GM12878 (cell line): ENCODE measurements around the gene RHOF. TPM values are rescaled to one million over a fixed set of nuclear protein-coding genes. Genes with fewer than 3 reads are reported as not detected.

Experiments
- BHLHE40 ChIP-seq, 2 experiments: fragments of 450-650 bp in 1 of 2; IDR thresholded peaks; 2 replicates each; pipeline ENCODE4 v1.6.1; 2011 to 2017; ENCODE audit warnings: low read depth in 2 of 2, borderline replicate concordance in 1 of 2, improper control_type of control experiment in 1 of 2, low read length in 1 of 2, mild to moderate bottlenecking in 1 of 2
- BMI1 ChIP-seq: fragments of 450-650 bp; IDR thresholded peaks from 2 replicates; pipeline ENCODE4 v1.6.1; 2016; ENCODE audit warnings: mild to moderate bottlenecking, moderate library complexity, borderline replicate concordance
- EED ChIP-seq: sonication (generic); IDR thresholded peaks from 2 replicates; pipeline ENCODE4 v1.6.1; 2016; ENCODE audit warnings: antibody characterized with exemption, low read depth
- GATAD2B ChIP-seq: fragments of 450-650 bp; conservative IDR thresholded peaks from 2 replicates; pipeline ENCODE4 v1.6.1; 2017; ENCODE audit warnings: low read depth, mild to moderate bottlenecking, moderate library complexity
- LARP7 ChIP-seq: fragments of 450-650 bp; IDR thresholded peaks from 2 replicates; pipeline ENCODE4 v1.6.1; 2017; ENCODE audit warnings: mild to moderate bottlenecking
- NR2C1 ChIP-seq: fragments of 450-650 bp; IDR thresholded peaks from 2 replicates; pipeline ENCODE4 v1.6.1; 2017; ENCODE audit warnings: antibody characterized with exemption, mild to moderate bottlenecking, moderate library complexity
- RAD21 ChIP-seq: IDR thresholded peaks from 2 replicates; pipeline ENCODE4 v1.6.1; 2011; ENCODE audit warnings: mild to moderate bottlenecking, low read depth, low read length, moderate library complexity; ENCODE audit not compliant: insufficient read depth
- RAD51 ChIP-seq: fragments of 450-650 bp; IDR thresholded peaks from 2 replicates; pipeline ENCODE4 v1.6.1; 2016; ENCODE audit warnings: moderate library complexity, mild to moderate bottlenecking, inconsistent platforms
- RUNX3 ChIP-seq: IDR thresholded peaks from 2 replicates; pipeline ENCODE4 v1.6.1; 2012; ENCODE audit warnings: low read length, inconsistent platforms
- SMARCA5 ChIP-seq: fragments of 450-650 bp; IDR thresholded peaks from 2 replicates; pipeline ENCODE4 v1.6.1; 2017; ENCODE audit warnings: mild to moderate bottlenecking
- SUZ12 ChIP-seq: fragments of 200-600 bp; sonication (generic); IDR thresholded peaks from one replicate; pipeline ENCODE4 v1.6.1; 2018; ENCODE audit warnings: antibody characterized with exemption, mild to moderate bottlenecking; ENCODE audit not compliant: unreplicated experiment
- YBX1 ChIP-seq: fragments of 450-650 bp; IDR thresholded peaks from 2 replicates; pipeline ENCODE4 v1.6.1; 2016; ENCODE audit warnings: antibody characterized with exemption
- YY1 ChIP-seq: IDR thresholded peaks from 2 replicates; pipeline ENCODE4 v1.6.1; 2011; ENCODE audit warnings: low read depth, mild to moderate bottlenecking, low read length
- ZNF207 ChIP-seq: fragments of 450-650 bp; IDR thresholded peaks from 2 replicates; pipeline ENCODE4 v1.6.1; 2014; ENCODE audit warnings: antibody characterized with exemption, mild to moderate bottlenecking, borderline replicate concordance
- ZNF24 ChIP-seq: fragments of 450-650 bp; IDR thresholded peaks from 2 replicates; pipeline ENCODE4 v1.6.1; 2017; ENCODE audit warnings: antibody characterized with exemption, mild to moderate bottlenecking
- polyA plus RNA-seq, 11 experiments: library from polyadenylated mRNA; depleted of rRNA in 4 of 11; unstranded in 6 of 11; stranded (reverse) in 5 of 11; fragments of >200 nt; fragmentation: Nextera tagmentation in 4 of 11; fragmentation: Illumina TruSeq in 1 of 11; extraction: Ambion mirVana in 4 of 11; extraction: Trizol in 1 of 11; gene quantifications; 1 replicate in 1 of 11; 2 replicates in 10 of 11; pipeline versions ENCODE4 v1.2.1 to v1.2.3, GENCODE V29; 2011 to 2016; ENCODE audit warnings: inconsistent platforms in 2 of 11, missing spikeins in 2 of 11, low read depth in 1 of 11
- total RNA-seq, 4 experiments: library from RNA; depleted of rRNA in 3 of 4; stranded (reverse); fragments of >200 nt in 3 of 4; fragmentation: Illumina TruSeq in 1 of 4; extraction: Trizol in 1 of 4; gene quantifications; 2 replicates each; pipeline versions ENCODE4 v1.2.1 to v1.2.3, GENCODE V29; 2013 to 2021
- TF ChIP-seq, protein P1 (sequence below): fragments of 450-650 bp; IDR thresholded peaks from 2 replicates; pipeline ENCODE4 v1.6.1; 2017; ENCODE audit warnings: low read depth, mild to moderate bottlenecking, moderate library complexity
- TF ChIP-seq, protein P2 (sequence below): IDR thresholded peaks from 2 replicates; pipeline ENCODE4 v1.6.1; 2012; ENCODE audit warnings: low read depth, low read length, improper control_type of control experiment
- TF ChIP-seq, protein P3 (sequence below): fragments of 450-650 bp; conservative IDR thresholded peaks from 2 replicates; pipeline ENCODE4 v1.6.1; 2017; ENCODE audit warnings: mild to moderate bottlenecking, moderate library complexity
- TF ChIP-seq, protein P4 (sequence below): fragments of 450-650 bp; IDR thresholded peaks from 2 replicates; pipeline ENCODE4 v1.6.1; 2016; ENCODE audit warnings: mild to moderate bottlenecking
- TF ChIP-seq, protein P5 (sequence below): fragments of 450-650 bp; IDR thresholded peaks from 2 replicates; pipeline ENCODE4 v1.6.1; 2016; ENCODE audit warnings: mild to moderate bottlenecking, moderate library complexity, borderline replicate concordance

RHOF gene
- total and polyA plus RNA-seq, 10 of the 15 experiments (the other 5 are each of a cell fraction or from before 2014, with no cell fraction given), result 6.1 to 78.7 (median 39.7) TPM

DNA sequence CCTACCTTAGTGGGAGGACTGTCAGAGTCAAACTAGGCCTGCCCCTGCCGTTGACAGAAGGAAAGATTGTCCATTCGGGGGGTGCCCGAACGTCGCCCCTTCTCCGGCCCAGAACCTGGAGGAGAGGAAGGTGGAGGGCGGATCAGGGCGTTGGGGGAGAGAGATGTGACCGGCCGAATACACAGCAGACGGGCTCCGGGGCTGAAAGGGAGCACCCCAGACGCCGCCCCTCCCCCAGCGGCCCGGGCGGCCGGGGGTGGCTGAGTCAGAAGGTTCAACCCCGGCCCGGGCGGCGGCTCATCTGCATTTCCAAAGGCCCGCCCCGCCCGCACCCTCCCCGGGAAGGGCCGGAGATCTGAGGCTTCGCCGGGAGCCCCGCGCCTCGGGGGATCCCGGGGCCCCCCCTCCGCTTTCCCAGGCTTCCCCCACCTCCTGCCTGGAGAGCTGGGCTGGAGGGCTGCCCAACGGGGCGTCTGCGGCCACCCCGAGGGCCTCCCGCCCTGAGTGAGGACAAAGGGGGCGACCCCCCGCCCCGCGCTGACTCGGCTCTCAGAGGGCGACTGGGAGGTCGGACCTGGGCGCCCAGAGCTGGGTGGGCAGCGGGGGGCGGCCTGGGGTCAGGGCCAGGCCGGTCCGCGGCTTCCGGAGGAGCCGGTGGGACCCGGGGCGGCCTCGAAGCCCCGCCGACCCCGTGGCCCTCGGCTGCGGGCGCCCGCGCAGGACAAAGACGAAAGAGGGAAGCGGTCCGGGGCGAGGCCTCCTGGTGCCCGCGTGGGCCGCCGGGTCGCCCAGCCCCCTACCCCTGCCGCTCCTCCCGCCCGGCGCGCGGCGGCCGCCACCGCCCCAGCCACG is 6.6 kb upstream of the RHOF start (continued):
- TF ChIP-seq, protein P1, sequence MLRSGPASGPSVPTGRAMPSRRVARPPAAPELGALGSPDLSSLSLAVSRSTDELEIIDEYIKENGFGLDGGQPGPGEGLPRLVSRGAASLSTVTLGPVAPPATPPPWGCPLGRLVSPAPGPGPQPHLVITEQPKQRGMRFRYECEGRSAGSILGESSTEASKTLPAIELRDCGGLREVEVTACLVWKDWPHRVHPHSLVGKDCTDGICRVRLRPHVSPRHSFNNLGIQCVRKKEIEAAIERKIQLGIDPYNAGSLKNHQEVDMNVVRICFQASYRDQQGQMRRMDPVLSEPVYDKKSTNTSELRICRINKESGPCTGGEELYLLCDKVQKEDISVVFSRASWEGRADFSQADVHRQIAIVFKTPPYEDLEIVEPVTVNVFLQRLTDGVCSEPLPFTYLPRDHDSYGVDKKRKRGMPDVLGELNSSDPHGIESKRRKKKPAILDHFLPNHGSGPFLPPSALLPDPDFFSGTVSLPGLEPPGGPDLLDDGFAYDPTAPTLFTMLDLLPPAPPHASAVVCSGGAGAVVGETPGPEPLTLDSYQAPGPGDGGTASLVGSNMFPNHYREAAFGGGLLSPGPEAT, result no peak
- no peak for TF ChIP-seq RAD21
- TF ChIP-seq, protein P2, sequence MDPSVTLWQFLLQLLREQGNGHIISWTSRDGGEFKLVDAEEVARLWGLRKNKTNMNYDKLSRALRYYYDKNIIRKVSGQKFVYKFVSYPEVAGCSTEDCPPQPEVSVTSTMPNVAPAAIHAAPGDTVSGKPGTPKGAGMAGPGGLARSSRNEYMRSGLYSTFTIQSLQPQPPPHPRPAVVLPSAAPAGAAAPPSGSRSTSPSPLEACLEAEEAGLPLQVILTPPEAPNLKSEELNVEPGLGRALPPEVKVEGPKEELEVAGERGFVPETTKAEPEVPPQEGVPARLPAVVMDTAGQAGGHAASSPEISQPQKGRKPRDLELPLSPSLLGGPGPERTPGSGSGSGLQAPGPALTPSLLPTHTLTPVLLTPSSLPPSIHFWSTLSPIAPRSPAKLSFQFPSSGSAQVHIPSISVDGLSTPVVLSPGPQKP, result no peak
- no peak for TF ChIP-seq SUZ12
- TF ChIP-seq YBX1, result no peak
- peak; percentile 10; the same call in 1 of the 2 replicates for TF ChIP-seq ZNF24
- TF ChIP-seq LARP7, result peak; percentile 68
- no peak for TF ChIP-seq RAD51
- TF ChIP-seq, protein P3, sequence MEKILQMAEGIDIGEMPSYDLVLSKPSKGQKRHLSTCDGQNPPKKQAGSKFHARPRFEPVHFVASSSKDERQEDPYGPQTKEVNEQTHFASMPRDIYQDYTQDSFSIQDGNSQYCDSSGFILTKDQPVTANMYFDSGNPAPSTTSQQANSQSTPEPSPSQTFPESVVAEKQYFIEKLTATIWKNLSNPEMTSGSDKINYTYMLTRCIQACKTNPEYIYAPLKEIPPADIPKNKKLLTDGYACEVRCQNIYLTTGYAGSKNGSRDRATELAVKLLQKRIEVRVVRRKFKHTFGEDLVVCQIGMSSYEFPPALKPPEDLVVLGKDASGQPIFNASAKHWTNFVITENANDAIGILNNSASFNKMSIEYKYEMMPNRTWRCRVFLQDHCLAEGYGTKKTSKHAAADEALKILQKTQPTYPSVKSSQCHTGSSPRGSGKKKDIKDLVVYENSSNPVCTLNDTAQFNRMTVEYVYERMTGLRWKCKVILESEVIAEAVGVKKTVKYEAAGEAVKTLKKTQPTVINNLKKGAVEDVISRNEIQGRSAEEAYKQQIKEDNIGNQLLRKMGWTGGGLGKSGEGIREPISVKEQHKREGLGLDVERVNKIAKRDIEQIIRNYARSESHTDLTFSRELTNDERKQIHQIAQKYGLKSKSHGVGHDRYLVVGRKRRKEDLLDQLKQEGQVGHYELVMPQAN, result 0 out of 2 replicates have a peak, but pooled peaks have one; percentile 22
- TF ChIP-seq BMI1, result no peak
- peak; percentile 93 for TF ChIP-seq GATAD2B
- no peak for TF ChIP-seq RUNX3
- TF ChIP-seq, protein P4, sequence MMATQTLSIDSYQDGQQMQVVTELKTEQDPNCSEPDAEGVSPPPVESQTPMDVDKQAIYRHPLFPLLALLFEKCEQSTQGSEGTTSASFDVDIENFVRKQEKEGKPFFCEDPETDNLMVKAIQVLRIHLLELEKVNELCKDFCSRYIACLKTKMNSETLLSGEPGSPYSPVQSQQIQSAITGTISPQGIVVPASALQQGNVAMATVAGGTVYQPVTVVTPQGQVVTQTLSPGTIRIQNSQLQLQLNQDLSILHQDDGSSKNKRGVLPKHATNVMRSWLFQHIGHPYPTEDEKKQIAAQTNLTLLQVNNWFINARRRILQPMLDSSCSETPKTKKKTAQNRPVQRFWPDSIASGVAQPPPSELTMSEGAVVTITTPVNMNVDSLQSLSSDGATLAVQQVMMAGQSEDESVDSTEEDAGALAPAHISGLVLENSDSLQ, result no peak
- TF ChIP-seq EED, result peak; percentile 17; the same call in 1 of the 2 replicates
- TF ChIP-seq YY1, result 0 out of 2 replicates have a peak, but pooled peaks have one; percentile 25
- TF ChIP-seq, protein P5, sequence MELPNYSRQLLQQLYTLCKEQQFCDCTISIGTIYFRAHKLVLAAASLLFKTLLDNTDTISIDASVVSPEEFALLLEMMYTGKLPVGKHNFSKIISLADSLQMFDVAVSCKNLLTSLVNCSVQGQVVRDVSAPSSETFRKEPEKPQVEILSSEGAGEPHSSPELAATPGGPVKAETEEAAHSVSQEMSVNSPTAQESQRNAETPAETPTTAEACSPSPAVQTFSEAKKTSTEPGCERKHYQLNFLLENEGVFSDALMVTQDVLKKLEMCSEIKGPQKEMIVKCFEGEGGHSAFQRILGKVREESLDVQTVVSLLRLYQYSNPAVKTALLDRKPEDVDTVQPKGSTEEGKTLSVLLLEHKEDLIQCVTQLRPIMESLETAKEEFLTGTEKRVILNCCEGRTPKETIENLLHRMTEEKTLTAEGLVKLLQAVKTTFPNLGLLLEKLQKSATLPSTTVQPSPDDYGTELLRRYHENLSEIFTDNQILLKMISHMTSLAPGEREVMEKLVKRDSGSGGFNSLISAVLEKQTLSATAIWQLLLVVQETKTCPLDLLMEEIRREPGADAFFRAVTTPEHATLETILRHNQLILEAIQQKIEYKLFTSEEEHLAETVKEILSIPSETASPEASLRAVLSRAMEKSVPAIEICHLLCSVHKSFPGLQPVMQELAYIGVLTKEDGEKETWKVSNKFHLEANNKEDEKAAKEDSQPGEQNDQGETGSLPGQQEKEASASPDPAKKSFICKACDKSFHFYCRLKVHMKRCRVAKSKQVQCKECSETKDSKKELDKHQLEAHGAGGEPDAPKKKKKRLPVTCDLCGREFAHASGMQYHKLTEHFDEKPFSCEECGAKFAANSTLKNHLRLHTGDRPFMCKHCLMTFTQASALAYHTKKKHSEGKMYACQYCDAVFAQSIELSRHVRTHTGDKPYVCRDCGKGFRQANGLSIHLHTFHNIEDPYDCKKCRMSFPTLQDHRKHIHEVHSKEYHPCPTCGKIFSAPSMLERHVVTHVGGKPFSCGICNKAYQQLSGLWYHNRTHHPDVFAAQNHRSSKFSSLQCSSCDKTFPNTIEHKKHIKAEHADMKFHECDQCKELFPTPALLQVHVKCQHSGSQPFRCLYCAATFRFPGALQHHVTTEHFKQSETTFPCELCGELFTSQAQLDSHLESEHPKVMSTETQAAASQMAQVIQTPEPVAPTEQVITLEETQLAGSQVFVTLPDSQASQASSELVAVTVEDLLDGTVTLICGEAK, result no peak
- TF ChIP-seq BHLHE40 (IDR thresholded peaks at IDR 0.05; ENCODE audit: borderline replicate concordance in 1 of 2, low read depth in 2 of 2, low read length in 1 of 2), result peak in 1 of 2 experiments; percentile 54; a peak in 2 of 4 replicates
- TF ChIP-seq SMARCA5, result peak; percentile 49
- peak; percentile 24; the same call in 1 of the 2 replicates for TF ChIP-seq ZNF207
- TF ChIP-seq NR2C1, result peak; percentile 45
